HCT116 (cell line): ENCODE data around the gene NUMB. TPM values are rescaled to one million over a fixed set of nuclear protein-coding genes. Genes with fewer than 3 reads are reported as not detected.

Experiments used
- ATAC-seq: fragments of 200-7000 bp; cut with Tn5 transposase; 2 replicates; pipeline ENCODE4 v1.9.1; 2020; ENCODE audit warnings: mild to moderate bottlenecking, moderate library complexity
- BruUV-seq: library from RNA; stranded (reverse); fragments of 400-500 nt; replicated peaks from 2 replicates; lab custom pipeline; 2021; lab: Mats Ljungman, UMichigan
- CTCF ChIA-PET: fragments of 300-600 bp; sonication (Branson Sonifier 250); formaldehyde crosslinking; loops from one replicate; lab custom pipeline; 2021; ENCODE audit warnings: antibody characterized with exemption; lab: Charles Lee
- POLR2A ChIA-PET: fragments of 300-600, 350-600 bp; sonication (Branson Sonifier 250); formaldehyde crosslinking; loops from one replicate; lab custom pipeline; 2021; ENCODE audit warnings: antibody characterized with exemption; lab: Charles Lee
- RAD21 ChIA-PET, 2 experiments: fragments of 300-600 bp; sonication (Branson Sonifier 250); formaldehyde crosslinking; loops; one replicate each; lab custom pipeline; 2023; ENCODE audit warnings: low total read pairs in 2 of 2; ENCODE audit not compliant: uncharacterized antibody in 2 of 2, unreplicated experiment in 2 of 2, low non-redundant PET in 1 of 2; lab: Charles Lee
- DNase-seq: peaks from one replicate; pipeline ENCODE4 v3.0.0-alpha.2; 2010; ENCODE audit warnings: low read depth, low spot score
- H2AFZ ChIP-seq: fragments of 200-600 bp; shearing (Covaris generic), sonication (generic); 2 replicates; pipeline ENCODE4 v1.6.1; 2017; ENCODE audit warnings: low read depth, mixed run types, mixed read lengths, antibody characterized with exemption, low read length; ENCODE audit not compliant: poor library complexity, severe bottlenecking
- H3K27ac ChIP-seq: 2 replicates; pipeline ENCODE4 v1.5.1; 2012; ENCODE audit warnings: low read depth, low read length
- H3K27me3 ChIP-seq: fragments of 200-600 bp; sonication (generic); 2 replicates; pipeline ENCODE4 v1.6.1; 2016; ENCODE audit warnings: mixed run types, low read length, mixed read lengths; ENCODE audit not compliant: insufficient read depth
- H3K36me3 ChIP-seq, 2 experiments: fragments of 200-500 bp in 1 of 2; fragments of 200-600 bp in 1 of 2; sonication (Bioruptor generic) in 1 of 2; sonication (generic) in 1 of 2; 2 replicates each; pipeline versions ENCODE4 v1.5.1 to v1.6.1; 2014 to 2016; ENCODE audit warnings: low read length in 2 of 2, inconsistent platforms in 1 of 2, mixed read lengths in 1 of 2, mixed run types in 1 of 2; ENCODE audit not compliant: insufficient read depth in 2 of 2, control insufficient read depth in 1 of 2
- H3K4me1 ChIP-seq, 2 experiments: fragments of 200-600 bp in 1 of 2; sonication (generic) in 1 of 2; 2 replicates each; pipeline versions ENCODE4 v1.5.1 to v1.6.1; 2012 to 2017; ENCODE audit warnings: low read length in 2 of 2, inconsistent platforms in 1 of 2, mild to moderate bottlenecking in 1 of 2, mixed read lengths in 1 of 2, mixed run types in 1 of 2, moderate library complexity in 1 of 2; ENCODE audit not compliant: insufficient read depth in 2 of 2, control insufficient read depth in 1 of 2
- H3K4me2 ChIP-seq: fragments of 200-600 bp; sonication (generic); 2 replicates; pipeline ENCODE4 v1.6.1; 2017; ENCODE audit warnings: mixed run types, low read length, mixed read lengths
- H3K4me3 ChIP-seq, 2 experiments: fragments of 200-600 bp in 1 of 2; sonication (generic) in 1 of 2; replicated peaks in 1 of 2; 2 replicates each; pipeline ENCODE4 v1.5.1; 2011 to 2016; ENCODE audit warnings: low read length in 2 of 2, control low read depth in 1 of 2, low read depth in 1 of 2, mild to moderate bottlenecking in 1 of 2, mixed read lengths in 1 of 2, mixed run types in 1 of 2
- H3K79me2 ChIP-seq: fragments of 200-600 bp; sonication (generic); 2 replicates; pipeline ENCODE4 v1.6.1; 2017; ENCODE audit warnings: mild to moderate bottlenecking, mixed run types, low read length, moderate library complexity, mixed read lengths; ENCODE audit not compliant: insufficient read depth
- H3K9ac ChIP-seq: fragments of 200-600 bp; sonication (generic); 2 replicates; pipeline ENCODE4 v1.6.1; 2016; ENCODE audit warnings: low read length, mixed read lengths
- H3K9me2 ChIP-seq: fragments of 200-600 bp; sonication (generic), shearing (Covaris generic); 2 replicates; pipeline ENCODE4 v1.6.1; 2017; ENCODE audit warnings: mixed run types, mild to moderate bottlenecking, moderate library complexity; ENCODE audit not compliant: insufficient read depth
- H3K9me3 ChIP-seq, 2 experiments: fragments of 200-500 bp in 1 of 2; fragments of 200-600 bp in 1 of 2; sonication (Bioruptor generic) in 1 of 2; sonication (generic) in 1 of 2; 2 replicates each; pipeline ENCODE4 v1.6.1; 2014 to 2017; ENCODE audit warnings: low read length in 2 of 2, mixed read lengths in 2 of 2, inconsistent platforms in 1 of 2, low read depth in 1 of 2, mild to moderate bottlenecking in 1 of 2, mixed run types in 1 of 2, moderate library complexity in 1 of 2; ENCODE audit not compliant: control insufficient read depth in 1 of 2, insufficient read depth in 1 of 2
- H4K20me1 ChIP-seq: fragments of 200-600 bp; sonication (generic), shearing (Covaris generic); 2 replicates; pipeline ENCODE4 v1.6.1; 2017; ENCODE audit warnings: mixed run types, mild to moderate bottlenecking, moderate library complexity; ENCODE audit not compliant: insufficient read depth
- CBX3 ChIP-seq: IDR thresholded peaks from 2 replicates; pipeline ENCODE4 v1.6.1; 2012; ENCODE audit warnings: low read depth
- CEBPB ChIP-seq: IDR thresholded peaks from 2 replicates; pipeline ENCODE4 v1.6.1; 2012; ENCODE audit warnings: low read depth
- EGR1 ChIP-seq: IDR thresholded peaks from 2 replicates; pipeline ENCODE4 v1.6.1; 2012; ENCODE audit warnings: low read depth
- EZH2 ChIP-seq: fragments of 200-600 bp; sonication (generic); IDR thresholded peaks from 2 replicates; pipeline ENCODE4 v1.6.1; 2017; ENCODE audit warnings: antibody characterized with exemption, mixed run types
- EZH2phosphoT487 ChIP-seq: fragments of 200-600 bp; IDR thresholded peaks from 2 replicates; pipeline ENCODE4 v1.6.1; 2018; ENCODE audit warnings: antibody characterized with exemption, borderline replicate concordance
- JUND ChIP-seq: IDR thresholded peaks from 2 replicates; pipeline ENCODE4 v1.6.1; 2012
- POLR2AphosphoS5 ChIP-seq: IDR thresholded peaks from 2 replicates; pipeline ENCODE4 v1.6.1; 2011; ENCODE audit warnings: mild to moderate bottlenecking, low read depth, low read length, moderate library complexity
- SP1 ChIP-seq: IDR thresholded peaks from 2 replicates; pipeline ENCODE4 v1.6.1; 2012; ENCODE audit warnings: low read depth
- SRF ChIP-seq: IDR thresholded peaks from 2 replicates; pipeline ENCODE4 v1.6.1; 2012; ENCODE audit warnings: low read depth
- TCF7L2 ChIP-seq: IDR thresholded peaks from 2 replicates; pipeline ENCODE4 v1.7.0; 2011; ENCODE audit warnings: borderline replicate concordance, inconsistent platforms; ENCODE audit not compliant: insufficient read depth, insufficient read length; ENCODE audit errors: extremely low read depth
- YY1 ChIP-seq: IDR thresholded peaks from 2 replicates; pipeline ENCODE4 v1.6.1; 2011; ENCODE audit warnings: low read length, low read depth, moderate library complexity, mild to moderate bottlenecking; ENCODE audit not compliant: insufficient replicate concordance; ENCODE audit errors: extremely low read depth
- ZFX ChIP-seq: fragments of 450-650 bp; IDR thresholded peaks from 2 replicates; pipeline ENCODE4 v1.6.1; 2017
- intact Hi-C: fragments of 100-400 bp; cut with micrococcal nuclease; formaldehyde crosslinking; loops from 2 replicates; pipeline ENCODE4 v1.10.0; 2022
- total RNA-seq: library from RNA; stranded (reverse); gene quantifications from one replicate; pipeline ENCODE4 v1.2.1, GENCODE V29; 2021; ENCODE audit not compliant: unreplicated experiment
- TF ChIP-seq, protein P1 (sequence below): IDR thresholded peaks from 2 replicates; pipeline ENCODE4 v1.6.1; 2011; ENCODE audit warnings: mild to moderate bottlenecking, low read length, moderate library complexity; ENCODE audit not compliant: insufficient replicate concordance; ENCODE audit errors: extremely low read depth
- TF ChIP-seq, protein P2 (sequence below): IDR thresholded peaks from 2 replicates; pipeline ENCODE4 v1.6.1; 2012; ENCODE audit warnings: low read depth

Gene NUMB
- total RNA-seq, 1 experiment from 2014 or later = 43.0 TPM

- BruUV-seq = no TSS peak
- ChIA-PET POLR2A (no interaction called here), RAD21 (no interaction called here), CTCF (interaction anchor here (0.7 to 1.3 kb wide), 2 partner anchors 13 to 57 kb away, joined by 4 to 5 read pairs; no protein-coding TSS in a partner anchor)
- ATAC-seq (no peak), DNase-seq (no peak)
- H3K79me2 ChIP-seq = no peaks in the 10 kb centered on the region
- intact Hi-C loops = no loop called here
- no peak overlapping the region for H2AFZ ChIP-seq
- H3K27ac ChIP-seq = no peak overlapping the region
- H4K20me1 ChIP-seq = no peaks in the 10 kb centered on the region
- no peaks in the 10 kb centered on the region for H3K4me1 ChIP-seq
- no peaks in the 10 kb centered on the region for H3K36me3 ChIP-seq
- no peaks in the 10 kb centered on the region for H3K9me2 ChIP-seq
- 0 out of 2 replicates have a peak, but pooled peaks cover 13% of the 10 kb centered on the region for H3K27me3 ChIP-seq
- no peak overlapping the region for H3K4me2 ChIP-seq
- H3K9me3 ChIP-seq = no peaks in the 10 kb centered on the region
- H3K4me3 ChIP-seq = no peak overlapping the region
- TF ChIP-seq POLR2AphosphoS5 (no peak), EZH2phosphoT487 (no peak), EZH2 (no peak), TCF7L2 (no peak), SP1 (no peak), CBX3 (no peak), EGR1 (no peak), JUND (no peak), ZFX (no peak), CEBPB (no peak), YY1 (no peak), SRF (no peak)
- TF ChIP-seq, protein P1, sequence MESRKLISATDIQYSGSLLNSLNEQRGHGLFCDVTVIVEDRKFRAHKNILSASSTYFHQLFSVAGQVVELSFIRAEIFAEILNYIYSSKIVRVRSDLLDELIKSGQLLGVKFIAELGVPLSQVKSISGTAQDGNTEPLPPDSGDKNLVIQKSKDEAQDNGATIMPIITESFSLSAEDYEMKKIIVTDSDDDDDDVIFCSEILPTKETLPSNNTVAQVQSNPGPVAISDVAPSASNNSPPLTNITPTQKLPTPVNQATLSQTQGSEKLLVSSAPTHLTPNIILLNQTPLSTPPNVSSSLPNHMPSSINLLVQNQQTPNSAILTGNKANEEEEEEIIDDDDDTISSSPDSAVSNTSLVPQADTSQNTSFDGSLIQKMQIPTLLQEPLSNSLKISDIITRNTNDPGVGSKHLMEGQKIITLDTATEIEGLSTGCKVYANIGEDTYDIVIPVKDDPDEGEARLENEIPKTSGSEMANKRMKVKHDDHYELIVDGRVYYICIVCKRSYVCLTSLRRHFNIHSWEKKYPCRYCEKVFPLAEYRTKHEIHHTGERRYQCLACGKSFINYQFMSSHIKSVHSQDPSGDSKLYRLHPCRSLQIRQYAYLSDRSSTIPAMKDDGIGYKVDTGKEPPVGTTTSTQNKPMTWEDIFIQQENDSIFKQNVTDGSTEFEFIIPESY = no peak
- TF ChIP-seq, protein P2, sequence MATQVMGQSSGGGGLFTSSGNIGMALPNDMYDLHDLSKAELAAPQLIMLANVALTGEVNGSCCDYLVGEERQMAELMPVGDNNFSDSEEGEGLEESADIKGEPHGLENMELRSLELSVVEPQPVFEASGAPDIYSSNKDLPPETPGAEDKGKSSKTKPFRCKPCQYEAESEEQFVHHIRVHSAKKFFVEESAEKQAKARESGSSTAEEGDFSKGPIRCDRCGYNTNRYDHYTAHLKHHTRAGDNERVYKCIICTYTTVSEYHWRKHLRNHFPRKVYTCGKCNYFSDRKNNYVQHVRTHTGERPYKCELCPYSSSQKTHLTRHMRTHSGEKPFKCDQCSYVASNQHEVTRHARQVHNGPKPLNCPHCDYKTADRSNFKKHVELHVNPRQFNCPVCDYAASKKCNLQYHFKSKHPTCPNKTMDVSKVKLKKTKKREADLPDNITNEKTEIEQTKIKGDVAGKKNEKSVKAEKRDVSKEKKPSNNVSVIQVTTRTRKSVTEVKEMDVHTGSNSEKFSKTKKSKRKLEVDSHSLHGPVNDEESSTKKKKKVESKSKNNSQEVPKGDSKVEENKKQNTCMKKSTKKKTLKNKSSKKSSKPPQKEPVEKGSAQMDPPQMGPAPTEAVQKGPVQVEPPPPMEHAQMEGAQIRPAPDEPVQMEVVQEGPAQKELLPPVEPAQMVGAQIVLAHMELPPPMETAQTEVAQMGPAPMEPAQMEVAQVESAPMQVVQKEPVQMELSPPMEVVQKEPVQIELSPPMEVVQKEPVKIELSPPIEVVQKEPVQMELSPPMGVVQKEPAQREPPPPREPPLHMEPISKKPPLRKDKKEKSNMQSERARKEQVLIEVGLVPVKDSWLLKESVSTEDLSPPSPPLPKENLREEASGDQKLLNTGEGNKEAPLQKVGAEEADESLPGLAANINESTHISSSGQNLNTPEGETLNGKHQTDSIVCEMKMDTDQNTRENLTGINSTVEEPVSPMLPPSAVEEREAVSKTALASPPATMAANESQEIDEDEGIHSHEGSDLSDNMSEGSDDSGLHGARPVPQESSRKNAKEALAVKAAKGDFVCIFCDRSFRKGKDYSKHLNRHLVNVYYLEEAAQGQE = no peak
- H3K9ac ChIP-seq = no peak overlapping the region
Observed at GRCh38 chr14:73230051-73230450, 228.3 kb downstream of the NUMB start.
